Upper lobe of right lung (tissue), 1 donor: ENCODE results near the gene IGSF3. TPM values are rescaled to one million over a fixed set of nuclear protein-coding genes. Genes with fewer than 3 reads are reported as not detected.

ENCODE experiments used
- ATAC-seq: fragments of 200-7000 bp; cut with Tn5 transposase; one replicate; pipeline ENCODE4 v1.9.1; 2020; ENCODE audit warnings: mild to moderate bottlenecking, moderate library complexity
- DNase-seq: peaks from one replicate; pipeline ENCODE4 v3.0.0-alpha.2; 2020
- H3K27ac ChIP-seq: fragments of 200-600 bp; one replicate; pipeline ENCODE4 v1.8.0; 2022
- H3K27me3 ChIP-seq: fragments of 200-600 bp; one replicate; pipeline ENCODE4 v1.8.0; 2022; ENCODE audit warnings: mild to moderate bottlenecking
- H3K36me3 ChIP-seq: fragments of 200-600 bp; one replicate; pipeline ENCODE4 v1.8.0; 2022
- H3K4me1 ChIP-seq: fragments of 200-600 bp; one replicate; pipeline ENCODE4 v1.8.0; 2022
- H3K4me3 ChIP-seq: fragments of 200-600 bp; one replicate; pipeline ENCODE4 v1.8.0; 2022; ENCODE audit warnings: mild to moderate bottlenecking
- H3K9me3 ChIP-seq: fragments of 200-600 bp; one replicate; pipeline ENCODE4 v1.8.0; 2022
- intact Hi-C: fragments of 100-400 bp; cut with DNase I; formaldehyde crosslinking; loops from one replicate; pipeline ENCODE4 v1.11.0; 2022
- total RNA-seq: library from RNA; stranded (reverse); fragmentation: NEBNext Ultra II Directional; extraction: Animal tissue kit (Norgen Biotek cat#: 25700); gene quantifications from one replicate; pipeline ENCODE4 v1.2.1, GENCODE V29; 2021
- TF ChIP-seq, protein P1 (sequence below): fragments of 200-600 bp; IDR thresholded peaks from one replicate; pipeline ENCODE4 v1.8.0; 2022; ENCODE audit warnings: antibody characterized with exemption
- donor health status: DM: no; HTN: yes; CAD: no; lungs with severe emphysema.

Gene IGSF3
- total RNA-seq, 1 donor from 2014 or later = 20.1 TPM

DNA sequence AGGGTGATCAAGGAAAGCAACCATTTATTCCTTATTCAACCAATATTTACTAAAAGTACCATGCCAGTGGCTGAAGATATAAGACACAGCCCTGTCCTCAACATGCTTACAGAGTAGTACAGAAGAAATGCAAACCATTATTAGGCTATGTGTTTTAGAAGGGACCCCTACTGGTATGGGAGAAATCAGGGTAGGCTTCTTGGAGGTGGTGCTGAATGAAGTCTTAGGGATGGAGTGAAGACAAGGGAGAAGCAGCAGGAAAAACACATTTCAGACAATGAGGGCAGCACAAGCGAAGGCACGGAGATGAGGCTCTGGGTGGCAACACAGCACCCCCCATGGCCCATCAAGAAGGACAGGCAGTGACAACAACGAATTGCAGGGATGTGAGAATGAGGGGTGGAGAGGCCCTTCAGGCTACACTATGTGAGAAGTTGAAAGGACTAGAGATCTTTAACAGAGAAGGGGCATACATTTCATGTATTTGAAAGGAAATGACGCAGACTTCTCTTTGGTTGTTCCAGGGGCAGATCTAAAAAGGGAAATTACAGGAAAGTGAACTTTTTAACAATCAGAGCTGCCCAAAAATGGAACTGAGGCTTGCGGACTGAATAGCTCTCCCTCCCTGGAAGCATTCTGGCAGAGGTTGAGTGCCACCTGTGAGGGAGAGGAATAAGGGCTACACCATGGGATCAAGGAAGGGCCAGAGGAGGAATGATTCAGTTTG lies 79.9 kb downstream of the IGSF3 start:
- intact Hi-C loops = no loop called here
- Histone ChIP-seq H3K36me3 (no peaks in the 10 kb centered on the region), H3K4me1 (no peaks in the 10 kb centered on the region), H3K4me3 (no peak overlapping the region), H3K27ac (no peak overlapping the region), H3K9me3 (no peaks in the 10 kb centered on the region), H3K27me3 (no peaks in the 10 kb centered on the region)
- DNase-seq (no peak), ATAC-seq (no peak)
- TF ChIP-seq, protein P1, sequence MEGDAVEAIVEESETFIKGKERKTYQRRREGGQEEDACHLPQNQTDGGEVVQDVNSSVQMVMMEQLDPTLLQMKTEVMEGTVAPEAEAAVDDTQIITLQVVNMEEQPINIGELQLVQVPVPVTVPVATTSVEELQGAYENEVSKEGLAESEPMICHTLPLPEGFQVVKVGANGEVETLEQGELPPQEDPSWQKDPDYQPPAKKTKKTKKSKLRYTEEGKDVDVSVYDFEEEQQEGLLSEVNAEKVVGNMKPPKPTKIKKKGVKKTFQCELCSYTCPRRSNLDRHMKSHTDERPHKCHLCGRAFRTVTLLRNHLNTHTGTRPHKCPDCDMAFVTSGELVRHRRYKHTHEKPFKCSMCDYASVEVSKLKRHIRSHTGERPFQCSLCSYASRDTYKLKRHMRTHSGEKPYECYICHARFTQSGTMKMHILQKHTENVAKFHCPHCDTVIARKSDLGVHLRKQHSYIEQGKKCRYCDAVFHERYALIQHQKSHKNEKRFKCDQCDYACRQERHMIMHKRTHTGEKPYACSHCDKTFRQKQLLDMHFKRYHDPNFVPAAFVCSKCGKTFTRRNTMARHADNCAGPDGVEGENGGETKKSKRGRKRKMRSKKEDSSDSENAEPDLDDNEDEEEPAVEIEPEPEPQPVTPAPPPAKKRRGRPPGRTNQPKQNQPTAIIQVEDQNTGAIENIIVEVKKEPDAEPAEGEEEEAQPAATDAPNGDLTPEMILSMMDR = no peak

DNA sequence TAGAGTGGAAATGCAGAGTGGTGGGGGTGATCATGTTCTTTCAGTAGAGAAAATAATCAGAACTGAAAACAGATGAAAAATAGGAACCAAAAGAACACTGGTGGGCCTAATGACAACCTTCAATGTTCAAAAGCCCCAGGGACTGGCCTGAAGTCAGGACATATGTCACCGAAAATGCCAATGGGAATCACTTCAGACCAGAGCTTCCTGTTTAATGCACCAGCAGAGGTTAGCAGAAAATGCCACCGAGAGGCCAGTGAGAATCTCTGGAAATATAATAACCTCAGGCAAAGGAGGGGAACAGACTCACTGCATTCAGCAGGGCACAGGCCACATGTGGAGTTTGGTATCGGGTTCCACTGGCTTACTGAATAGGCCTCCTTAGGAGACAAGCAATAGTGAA lies 80.8 kb downstream of the IGSF3 start:
- H3K27me3 ChIP-seq = no peaks in the 10 kb centered on the region
- no peaks in the 10 kb centered on the region for H3K36me3 ChIP-seq
- intact Hi-C loops = no loop called here
- H3K9me3 ChIP-seq = no peaks in the 10 kb centered on the region
- no peaks in the 10 kb centered on the region for H3K4me1 ChIP-seq
- H3K4me3 ChIP-seq = no peak overlapping the region
- no peak for ATAC-seq
- H3K27ac ChIP-seq = no peak overlapping the region
- no peak for DNase-seq
- TF ChIP-seq, protein P1 = no peak

DNA sequence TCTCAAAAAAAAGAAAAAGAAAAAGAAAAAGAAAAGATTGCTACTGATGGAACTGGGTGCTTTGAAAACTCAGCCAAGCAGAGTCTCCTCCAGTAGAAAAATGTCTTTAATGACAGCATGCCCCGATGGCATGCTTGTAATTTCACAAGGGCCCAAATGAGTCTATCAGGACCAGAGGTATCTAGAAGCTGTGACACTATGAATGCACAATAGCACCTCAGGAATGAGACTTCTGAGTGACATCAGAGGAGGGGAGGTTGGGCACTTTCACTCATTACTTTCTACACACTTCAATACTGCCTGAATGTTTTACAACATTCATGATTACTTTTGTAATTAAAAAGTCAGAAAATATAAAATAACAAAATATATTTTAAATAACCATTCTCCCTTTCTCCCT lies 81.6 kb downstream of the IGSF3 start:
- TF ChIP-seq, protein P1 = no peak
- intact Hi-C loops = no loop called here

DNA sequence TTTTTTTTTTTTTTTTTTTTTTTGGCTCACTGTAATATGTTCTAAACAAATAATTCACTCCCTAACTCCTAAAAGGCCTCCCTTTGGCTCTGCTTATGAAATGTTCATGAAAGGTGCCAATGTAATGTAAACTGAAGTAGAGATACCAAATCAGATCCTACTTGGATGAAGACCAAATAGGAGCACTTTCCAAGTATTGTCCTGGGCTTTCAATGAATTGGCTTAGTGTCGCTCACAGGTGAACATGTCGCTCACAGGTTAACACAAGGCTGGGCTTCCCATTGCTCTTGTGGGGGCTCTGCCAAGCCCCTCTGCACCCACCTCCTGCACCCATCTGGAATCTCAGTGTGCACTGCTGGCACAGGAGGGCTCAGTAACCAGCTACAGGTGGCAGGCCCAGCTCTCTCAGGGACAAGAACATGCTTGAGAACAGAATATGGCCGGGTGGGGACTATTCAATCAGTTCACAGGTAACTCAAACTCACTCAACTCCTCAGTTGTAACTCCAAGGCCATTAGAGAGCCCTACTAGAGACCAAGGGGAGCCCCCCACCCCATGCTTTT lies 86.1 kb downstream of the IGSF3 start:
- no peaks in the 10 kb centered on the region for H3K9me3 ChIP-seq
- ATAC-seq (no peak), DNase-seq (no peak)
- no peaks in the 10 kb centered on the region for H3K27me3 ChIP-seq
- H3K36me3 ChIP-seq = no peaks in the 10 kb centered on the region
- H3K4me3 ChIP-seq = no peak overlapping the region
- no peak overlapping the region for H3K27ac ChIP-seq
- no peaks in the 10 kb centered on the region for H3K4me1 ChIP-seq
- TF ChIP-seq, protein P1 = no peak
- intact Hi-C loops = no loop called here

More for the DNA sequence above, 81.6 kb downstream of the IGSF3 start:
- Histone ChIP-seq H3K27ac (no peak overlapping the region), H3K9me3 (no peaks in the 10 kb centered on the region), H3K4me3 (no peak overlapping the region), H3K36me3 (no peaks in the 10 kb centered on the region), H3K4me1 (no peaks in the 10 kb centered on the region), H3K27me3 (no peaks in the 10 kb centered on the region)
- no peak for DNase-seq
- ATAC-seq = no peak

DNA sequence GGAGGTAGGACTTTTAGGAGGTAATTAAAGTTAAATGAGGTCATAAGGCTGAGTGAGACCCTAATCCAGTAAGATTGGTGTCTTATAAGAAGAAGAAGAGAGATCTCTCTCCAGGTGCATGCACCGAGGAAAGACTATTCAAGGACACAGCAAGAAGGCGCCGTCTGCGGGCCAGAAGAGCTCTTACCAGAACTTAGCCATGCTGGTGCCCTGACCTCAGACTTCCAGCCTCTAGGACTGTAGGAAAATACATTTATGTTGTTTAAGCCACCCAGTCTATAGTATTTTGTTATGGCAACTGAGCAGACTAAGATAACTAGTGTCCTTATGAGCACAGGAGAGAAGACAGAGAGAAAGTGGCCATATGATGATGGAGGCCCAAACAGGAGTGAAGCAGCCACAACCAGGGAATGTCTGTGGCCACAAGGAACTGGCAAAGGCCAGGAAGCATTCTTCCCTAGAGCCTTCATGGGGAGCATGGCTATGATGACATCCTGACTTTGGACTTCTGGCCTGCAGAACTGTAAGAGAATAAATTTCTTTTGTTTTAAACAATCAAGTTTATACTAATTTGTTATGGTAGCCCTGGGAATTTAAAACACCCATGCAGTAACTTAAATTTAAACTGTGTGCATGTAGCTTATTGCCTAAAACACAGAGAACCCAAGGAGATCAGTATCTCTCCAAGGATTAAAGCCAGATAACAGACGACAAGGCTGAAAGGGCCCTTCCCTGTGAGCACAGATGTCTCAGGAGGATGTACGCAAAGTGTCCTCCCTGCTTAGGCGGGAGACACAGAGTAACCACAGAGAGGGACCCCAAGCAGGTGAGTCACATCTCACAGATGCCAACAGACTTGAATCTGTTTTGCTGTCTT lies 86.8 kb downstream of the IGSF3 start:
- TF ChIP-seq, protein P1 = no peak
- Histone ChIP-seq H3K4me1 (no peaks in the 10 kb centered on the region), H3K36me3 (no peaks in the 10 kb centered on the region), H3K27me3 (no peaks in the 10 kb centered on the region), H3K9me3 (no peaks in the 10 kb centered on the region), H3K27ac (no peak overlapping the region), H3K4me3 (no peak overlapping the region)
- DNase-seq (no peak), ATAC-seq (no peak)
- intact Hi-C loops = no loop called here
